DMS79 (cell line): ENCODE results near the gene PRSS22.

Source experiments
- DNase-seq: peaks from one replicate; lab custom pipeline; 2025; lab: John Stamatoyannopoulos, UW

Gene PRSS22

DNA sequence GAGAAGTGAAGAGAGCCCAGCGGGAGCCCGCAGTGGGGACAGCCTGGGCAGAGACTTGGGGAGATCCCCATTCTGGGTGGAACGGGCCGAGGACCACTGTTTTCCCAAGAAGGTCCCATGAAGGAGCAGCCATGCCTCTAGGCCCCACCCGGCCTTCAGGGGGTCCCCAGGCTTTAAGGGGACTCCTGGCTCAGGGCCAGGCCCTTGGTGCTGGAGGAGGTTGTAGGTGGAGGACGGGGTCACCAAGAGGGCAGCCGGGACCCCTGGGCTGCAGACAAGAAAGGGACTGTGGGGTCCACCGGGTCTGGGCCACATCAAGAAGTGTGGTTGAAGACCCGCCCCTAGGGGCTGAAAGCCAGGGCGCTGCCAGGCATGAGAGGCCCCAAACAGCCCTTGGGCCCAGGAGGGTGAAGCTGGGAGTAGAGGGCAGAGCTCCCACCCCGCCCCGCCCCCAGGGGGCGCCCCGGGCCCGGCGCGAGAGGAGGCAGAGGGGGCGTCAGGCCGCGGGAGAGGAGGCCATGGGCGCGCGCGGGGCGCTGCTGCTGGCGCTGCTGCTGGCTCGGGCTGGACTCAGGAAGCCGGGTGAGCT is 41.1 kb downstream of the PRSS22 start, which contains the start of gene PRSS21:
PRSS21 (plus strand) TSS at position 487 of the 589 bp plus-strand sequence; CDS start at position 519, 32 bp downstream.
- DNase-seq, result no peak

- DNase-seq, result no peak
Observed at GRCh38 chr16:2815299-2815771, 42.6 kb downstream of the PRSS22 start.

- no peak for DNase-seq
Observed at GRCh38 chr16:2814551-2815298, 43.2 kb downstream of the PRSS22 start.

GRCh38 chr16:2813771-2814221 is 44.2 kb downstream of the PRSS22 start:
- no peak for DNase-seq

GRCh38 chr16:2811703-2812471 is 46.1 kb downstream of the PRSS22 start:
- no peak for DNase-seq

- DNase-seq, result no peak
Observed at GRCh38 chr16:2810651-2811050, 47.3 kb downstream of the PRSS22 start.

GRCh38 chr16:2809149-2809760 is 48.7 kb downstream of the PRSS22 start:
- no peak for DNase-seq

- DNase-seq, result no peak
Observed at GRCh38 chr16:2808181-2808580, 49.8 kb downstream of the PRSS22 start.

DNA sequence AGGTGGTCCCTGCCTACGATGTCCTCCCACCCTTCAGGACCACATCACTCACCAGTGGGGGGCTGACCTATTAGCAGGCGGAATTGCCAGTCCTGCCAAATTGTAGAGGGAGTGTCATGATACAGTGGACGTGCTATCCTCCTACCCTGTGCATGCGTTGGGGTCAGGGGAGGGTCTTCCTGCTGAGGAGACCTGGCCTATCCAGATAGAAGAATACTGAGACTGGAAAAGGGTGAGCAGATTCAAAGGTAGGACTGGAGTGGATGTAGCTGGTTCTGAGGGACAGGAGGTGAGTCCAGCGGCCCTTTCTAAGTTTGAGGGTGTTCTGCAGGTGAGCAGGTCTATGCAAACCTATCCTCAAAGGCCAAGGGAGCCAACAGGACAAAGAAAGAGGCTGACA is 51.7 kb downstream of the PRSS22 start:
- DNase-seq, result no peak

DNA sequence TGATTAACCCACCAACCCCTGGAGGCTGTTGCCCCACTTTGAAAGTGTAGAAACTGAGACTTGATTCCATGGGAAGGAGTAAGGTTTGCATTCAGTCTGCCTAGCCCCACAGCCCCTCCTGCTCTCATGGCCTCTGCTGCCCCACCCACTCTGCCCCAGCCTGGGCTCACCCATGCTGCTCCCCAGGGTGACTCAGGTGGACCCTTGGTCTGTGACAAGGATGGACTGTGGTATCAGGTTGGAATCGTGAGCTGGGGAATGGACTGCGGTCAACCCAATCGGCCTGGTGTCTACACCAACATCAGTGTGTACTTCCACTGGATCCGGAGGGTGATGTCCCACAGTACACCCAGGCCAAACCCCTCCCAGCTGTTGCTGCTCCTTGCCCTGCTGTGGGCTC is 53.2 kb downstream of the PRSS22 start:
- DNase-seq, result no peak

GRCh38 chr16:2803545-2804195 is 54.3 kb downstream of the PRSS22 start:
- no peak for DNase-seq
